Umbilical cord (tissue), 2 donors: ENCODE results near the gene NCR3LG1. TPM values are rescaled to one million over a fixed set of nuclear protein-coding genes. Genes with fewer than 3 reads are reported as not detected.

Experiments
- DNase-seq: peaks from one replicate; pipeline ENCODE4 v3.0.0-alpha.2; 2015; ENCODE audit warnings: low spot score
- total RNA-seq: library from RNA; depleted of rRNA; stranded (reverse); fragments of >200 nt; gene quantifications from one replicate; pipeline ENCODE4 v1.2.3, GENCODE V29; 2014; ENCODE audit warnings: low replicate concordance; ENCODE audit not compliant: insufficient read depth

The NCR3LG1 gene, protein sequence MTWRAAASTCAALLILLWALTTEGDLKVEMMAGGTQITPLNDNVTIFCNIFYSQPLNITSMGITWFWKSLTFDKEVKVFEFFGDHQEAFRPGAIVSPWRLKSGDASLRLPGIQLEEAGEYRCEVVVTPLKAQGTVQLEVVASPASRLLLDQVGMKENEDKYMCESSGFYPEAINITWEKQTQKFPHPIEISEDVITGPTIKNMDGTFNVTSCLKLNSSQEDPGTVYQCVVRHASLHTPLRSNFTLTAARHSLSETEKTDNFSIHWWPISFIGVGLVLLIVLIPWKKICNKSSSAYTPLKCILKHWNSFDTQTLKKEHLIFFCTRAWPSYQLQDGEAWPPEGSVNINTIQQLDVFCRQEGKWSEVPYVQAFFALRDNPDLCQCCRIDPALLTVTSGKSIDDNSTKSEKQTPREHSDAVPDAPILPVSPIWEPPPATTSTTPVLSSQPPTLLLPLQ
- 2.2 TPM for total RNA-seq

DNA sequence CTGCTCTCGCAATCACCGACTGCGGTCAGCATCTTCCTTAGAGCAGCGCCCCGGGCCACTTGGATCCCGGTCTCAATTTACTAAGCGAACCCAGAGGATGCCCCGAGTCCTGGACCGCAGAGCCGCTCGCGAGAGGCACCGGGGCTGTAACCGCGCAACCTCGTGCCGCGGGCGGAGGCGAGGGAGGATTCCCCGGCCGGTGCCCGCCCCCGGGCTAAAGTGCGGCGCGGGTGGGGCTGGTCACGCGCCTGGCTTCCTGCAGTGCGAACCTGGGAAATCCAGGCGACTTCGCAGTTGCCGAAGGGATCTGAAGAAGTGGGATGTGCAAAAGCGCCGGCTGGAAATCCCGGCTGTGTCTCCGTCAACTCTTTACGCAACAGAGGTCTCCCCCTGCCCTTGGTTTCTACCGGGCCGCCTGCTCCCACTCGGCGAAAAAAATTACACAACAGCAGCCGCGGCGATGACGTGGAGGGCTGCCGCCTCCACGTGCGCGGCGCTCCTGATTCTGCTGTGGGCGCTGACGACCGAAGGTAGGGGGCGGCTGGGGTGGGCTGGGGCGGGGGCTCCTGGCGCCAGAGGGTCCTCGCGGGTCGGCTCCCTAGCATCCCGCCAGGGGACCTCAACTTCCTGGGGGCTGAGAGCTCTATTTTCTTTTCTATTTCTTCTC lies at the start of gene NCR3LG1:
NCR3LG1 (plus strand) TSS at position 291 of the 667 bp plus-strand sequence; CDS start at position 461, 170 bp downstream.
- peak; percentile 31 for DNase-seq

DNA sequence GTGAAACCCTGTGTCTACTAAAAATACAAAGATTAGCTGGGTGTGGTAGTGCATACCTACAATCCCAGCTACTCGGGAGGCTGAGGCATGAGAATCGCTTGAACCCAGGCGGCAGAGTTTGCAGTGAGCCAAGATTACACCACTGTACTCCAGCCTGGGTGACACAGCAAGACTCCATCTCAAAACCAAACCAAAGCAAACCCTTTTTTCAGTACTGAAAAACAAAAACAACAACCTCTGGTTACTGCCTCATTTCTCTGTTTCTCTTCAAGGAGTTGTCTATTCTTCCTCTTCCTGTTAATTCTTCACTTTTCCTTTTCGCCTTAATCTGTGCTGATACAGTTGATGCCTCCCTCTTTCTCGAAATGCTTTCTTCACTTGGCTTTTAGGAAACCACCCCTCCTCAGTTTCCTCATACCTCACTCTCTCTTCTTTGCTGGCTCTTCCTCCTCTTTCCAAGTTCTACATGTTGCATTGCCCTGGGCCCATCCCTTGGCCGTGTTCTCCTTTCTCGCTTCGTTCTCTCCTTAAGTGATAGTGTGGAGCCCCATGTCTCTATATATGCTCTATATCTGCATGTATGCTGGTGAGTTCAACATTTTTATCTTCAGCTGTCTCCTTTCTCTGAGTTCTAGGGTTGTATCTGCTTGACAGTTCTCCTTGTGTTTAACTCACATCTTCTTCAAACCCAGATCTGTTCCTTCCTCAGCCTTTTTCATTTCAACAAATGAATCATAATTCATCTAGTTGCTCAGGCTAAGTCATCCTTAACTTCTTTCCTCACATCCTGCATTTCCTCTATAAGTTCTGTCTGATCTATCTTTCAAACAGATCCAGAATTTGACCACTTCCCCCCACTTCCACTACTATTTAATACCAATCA lies 38.0 kb upstream of the NCR3LG1 start:
- no peak for DNase-seq

DNA sequence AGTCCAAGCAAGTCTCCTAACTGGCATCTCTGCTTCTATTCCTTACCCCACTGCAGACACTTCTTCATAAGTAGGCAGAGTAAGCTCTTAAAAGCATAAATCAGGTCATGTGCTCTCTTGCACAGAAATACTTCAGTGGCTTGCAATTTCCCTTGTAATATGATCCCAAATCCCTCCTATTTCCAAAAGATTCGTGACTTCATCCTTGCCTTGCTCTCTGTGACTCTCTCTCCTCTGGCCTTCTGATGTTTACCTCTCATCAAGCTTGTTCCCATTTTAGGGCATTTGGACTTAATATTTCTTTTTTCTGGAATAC lies 37.4 kb upstream of the NCR3LG1 start:
- peak; percentile 72 for DNase-seq

DNA sequence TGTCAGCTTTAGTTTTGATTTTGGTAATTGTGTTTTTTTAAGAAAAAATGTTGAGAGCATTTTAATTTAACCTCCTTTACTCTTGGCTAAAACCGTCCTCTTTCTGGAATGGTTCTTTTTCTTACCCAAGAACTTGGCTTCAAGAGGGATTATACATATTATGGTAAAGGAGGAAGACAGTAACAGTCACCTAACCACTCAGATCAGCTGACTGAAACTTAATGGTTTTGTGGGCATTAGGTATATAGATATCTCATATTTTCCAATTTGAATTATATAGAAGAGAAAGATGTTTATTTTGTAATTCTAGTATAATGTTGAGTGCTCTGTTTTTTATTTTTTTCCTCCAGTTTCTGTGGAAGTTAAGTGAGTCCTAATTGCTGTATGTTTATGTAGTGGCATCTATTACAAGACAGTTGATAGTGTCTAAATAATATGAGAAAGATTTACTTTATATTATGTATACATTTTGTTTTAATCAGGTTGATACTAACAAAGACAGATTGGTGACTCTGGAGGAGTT lies 36.6 kb upstream of the NCR3LG1 start:
- DNase-seq: no peak

DNA sequence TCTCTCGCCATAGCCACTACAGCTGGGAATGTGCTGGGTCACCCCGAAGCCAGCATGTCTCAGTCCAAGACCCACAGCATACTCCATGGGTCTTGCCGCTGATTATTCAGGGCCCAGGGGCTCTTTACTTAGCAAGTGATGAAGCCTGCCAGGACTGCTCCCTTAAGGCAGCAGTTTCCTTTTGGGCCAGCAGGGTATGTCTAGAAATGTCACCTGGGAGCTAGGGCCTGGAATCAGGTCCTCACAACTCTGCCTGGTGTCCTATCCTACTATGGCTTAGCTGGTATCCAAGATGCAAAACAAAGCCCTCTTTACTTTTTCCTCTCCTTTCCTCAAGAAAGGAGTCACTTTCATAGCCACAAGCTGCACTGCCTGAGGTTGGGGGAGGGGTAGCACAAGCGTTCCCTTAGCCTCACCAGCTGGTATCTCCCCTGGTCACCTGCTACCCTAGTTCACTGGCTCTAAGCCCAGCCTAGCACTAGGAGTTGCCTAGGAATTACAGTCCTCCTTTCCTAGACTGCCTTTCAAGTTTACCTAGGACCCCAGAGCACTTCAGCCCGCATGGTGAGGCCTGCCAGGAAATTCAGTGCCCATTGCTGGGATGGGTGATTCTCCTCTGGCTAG lies 22.6 kb upstream of the NCR3LG1 start:
- DNase-seq: no peak

DNA sequence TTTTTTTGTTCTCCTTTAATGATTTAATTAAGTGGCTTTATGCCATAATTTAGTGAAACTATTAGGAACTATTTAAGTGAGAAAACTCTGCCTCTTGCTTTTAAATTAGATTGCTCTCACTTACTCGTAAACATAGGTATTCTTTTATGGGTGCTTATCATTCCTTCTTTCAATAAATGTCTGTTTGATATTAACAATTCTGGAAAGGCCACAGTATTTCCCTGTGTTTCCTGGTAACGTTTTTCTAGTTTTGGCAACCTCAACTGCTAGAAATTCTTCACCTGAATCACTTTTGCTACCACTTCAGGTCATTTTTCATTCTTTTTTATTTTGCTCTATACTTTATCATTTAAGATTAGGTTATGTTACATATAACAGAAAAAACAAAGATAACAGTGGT lies 19.9 kb upstream of the NCR3LG1 start:
- no peak for DNase-seq

DNA sequence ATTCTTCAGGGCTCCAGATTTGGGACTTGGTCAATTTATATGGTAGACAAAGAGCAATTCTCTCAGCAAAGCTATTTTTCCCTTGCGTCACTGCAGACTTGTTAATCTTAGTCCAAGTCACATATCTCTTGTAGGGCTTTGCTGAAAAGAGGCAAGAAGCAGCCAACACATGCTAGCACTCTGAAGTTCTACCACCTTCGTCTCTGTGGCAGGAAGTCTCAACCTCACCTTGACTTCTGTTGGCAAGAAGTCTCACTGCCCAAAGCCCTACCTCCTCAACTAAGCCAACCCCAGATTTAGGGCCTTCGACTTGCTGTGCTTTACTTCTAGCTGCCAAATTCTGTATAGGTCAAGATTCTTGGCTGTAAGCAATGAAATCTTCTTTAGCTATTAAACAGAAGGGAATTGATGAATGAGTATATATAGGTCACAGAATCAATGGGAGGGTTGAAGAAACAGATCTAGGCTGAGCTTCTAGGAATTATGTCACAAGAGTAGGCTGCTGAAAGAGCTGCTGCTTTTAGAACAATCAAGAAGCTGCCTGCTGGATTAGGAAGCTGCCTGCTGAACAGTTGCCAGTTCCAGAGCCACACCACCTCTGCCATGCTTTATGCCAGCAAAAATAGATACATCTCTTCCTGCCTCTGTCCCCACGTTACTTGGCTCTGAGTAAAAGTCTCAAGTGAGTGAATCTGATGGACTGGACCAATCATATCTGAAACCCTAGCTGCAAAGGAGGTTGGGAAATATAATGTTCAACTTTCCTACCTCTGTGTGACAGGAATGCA lies 17.6 kb upstream of the NCR3LG1 start:
- no peak for DNase-seq

DNA sequence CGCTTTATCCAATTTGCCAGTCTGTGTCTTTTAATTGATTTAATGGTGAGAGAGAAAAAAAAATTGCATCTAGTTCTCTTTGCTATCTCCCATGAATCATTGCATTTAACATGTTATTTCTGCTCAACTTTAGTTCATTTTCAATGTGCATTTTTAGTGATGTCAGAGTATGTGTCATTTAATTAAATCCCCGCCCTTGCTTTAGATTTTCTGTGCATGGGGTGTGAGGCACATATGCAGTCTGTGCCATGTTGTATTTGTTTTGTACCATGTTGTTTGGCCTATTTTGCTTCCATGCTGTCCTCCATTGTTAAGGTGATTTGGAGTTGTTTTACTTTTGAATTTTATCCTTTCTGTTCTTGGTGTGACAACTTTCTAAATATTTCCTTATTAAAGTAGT lies 8.3 kb upstream of the NCR3LG1 start:
- no peak for DNase-seq

DNA sequence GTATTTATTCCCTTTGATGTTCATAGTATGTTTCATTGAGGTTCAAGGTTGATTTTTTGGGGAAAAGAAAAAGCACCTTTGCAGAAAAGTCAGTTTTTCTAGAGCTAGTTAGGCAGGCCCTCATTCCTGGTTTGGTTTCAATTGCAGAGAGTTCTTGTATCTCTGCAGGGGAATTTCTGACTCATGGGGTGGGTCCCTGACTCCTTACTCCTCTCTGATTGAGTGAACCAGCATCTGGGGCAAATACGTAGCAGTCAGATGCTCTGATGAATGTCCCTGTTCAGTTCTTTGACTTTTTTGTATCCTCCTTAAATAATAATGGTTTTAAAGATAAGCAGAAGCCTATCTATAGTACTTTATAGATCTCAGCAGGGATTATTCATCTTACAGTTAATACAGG lies 7.7 kb upstream of the NCR3LG1 start:
- peak; percentile 66 for DNase-seq

DNA sequence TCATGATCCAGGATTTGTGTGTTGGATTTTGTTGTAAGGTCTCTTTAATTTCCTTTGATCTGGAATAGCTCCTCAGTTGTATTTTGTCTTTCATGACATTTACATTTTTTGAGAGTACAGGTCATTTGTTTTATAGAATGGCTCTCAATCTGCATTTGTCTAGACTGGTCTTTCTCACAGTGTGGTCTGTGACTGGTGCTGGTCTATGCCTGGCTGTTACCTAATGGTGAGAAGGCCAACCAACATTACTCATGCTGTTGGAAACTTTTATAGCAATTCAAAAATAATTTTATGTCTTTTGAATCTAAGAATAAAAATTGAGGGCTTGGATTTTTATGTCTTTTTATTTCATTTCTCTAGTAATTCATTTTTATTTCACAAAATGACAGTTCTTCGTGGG lies 3.9 kb upstream of the NCR3LG1 start:
- DNase-seq: no peak

DNA sequence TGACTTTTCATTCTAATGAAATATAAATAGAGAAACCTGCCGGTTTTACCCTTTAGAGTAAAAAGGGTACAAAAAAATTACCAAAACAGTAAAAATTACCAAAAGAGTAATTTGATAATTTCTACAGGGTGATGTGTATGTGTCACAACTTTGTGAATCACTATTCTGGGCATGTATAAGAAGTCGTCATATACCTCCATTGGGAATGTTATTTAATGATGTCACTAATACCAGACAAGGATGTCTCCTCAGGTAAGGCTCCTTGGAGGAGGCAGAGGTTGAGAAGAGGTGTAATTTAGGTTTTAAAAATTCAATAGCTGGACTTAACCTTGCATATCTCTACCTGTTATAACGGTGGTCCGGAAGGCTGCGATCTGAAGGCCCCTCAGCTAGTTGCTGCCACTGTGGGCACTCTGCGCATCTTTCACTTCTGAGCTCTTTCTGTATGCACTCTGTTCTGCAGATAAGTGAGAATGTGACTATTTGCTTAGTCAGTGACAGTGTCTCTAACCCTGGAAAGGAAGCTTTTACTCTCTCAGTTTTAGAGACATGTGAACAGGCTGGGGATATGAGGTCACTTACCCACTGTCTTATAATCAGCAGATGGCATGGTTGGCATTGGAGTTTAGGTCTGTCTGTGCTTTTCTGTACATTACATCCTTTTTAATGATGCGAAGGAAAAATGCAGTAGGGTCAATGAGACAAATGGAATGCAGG lies 987 bp upstream of the NCR3LG1 start:
- DNase-seq: no peak

DNA sequence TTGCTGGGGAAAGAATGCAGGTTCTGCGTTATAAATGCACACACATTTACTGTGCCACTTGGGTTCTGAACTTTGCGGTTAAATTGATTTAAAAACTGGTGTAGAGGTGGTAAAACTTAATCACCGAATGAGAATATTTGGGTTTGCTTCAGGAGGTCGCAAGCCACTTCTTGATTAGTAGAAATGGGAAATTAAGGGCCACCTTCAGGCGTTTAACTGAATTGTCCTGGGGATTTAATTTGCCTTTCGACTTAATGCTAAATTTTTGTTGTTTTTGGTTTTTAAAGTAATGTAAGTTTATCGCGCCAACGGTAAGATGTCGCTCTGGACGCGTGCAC lies 459 bp upstream of the NCR3LG1 start:
- DNase-seq: no peak

DNA sequence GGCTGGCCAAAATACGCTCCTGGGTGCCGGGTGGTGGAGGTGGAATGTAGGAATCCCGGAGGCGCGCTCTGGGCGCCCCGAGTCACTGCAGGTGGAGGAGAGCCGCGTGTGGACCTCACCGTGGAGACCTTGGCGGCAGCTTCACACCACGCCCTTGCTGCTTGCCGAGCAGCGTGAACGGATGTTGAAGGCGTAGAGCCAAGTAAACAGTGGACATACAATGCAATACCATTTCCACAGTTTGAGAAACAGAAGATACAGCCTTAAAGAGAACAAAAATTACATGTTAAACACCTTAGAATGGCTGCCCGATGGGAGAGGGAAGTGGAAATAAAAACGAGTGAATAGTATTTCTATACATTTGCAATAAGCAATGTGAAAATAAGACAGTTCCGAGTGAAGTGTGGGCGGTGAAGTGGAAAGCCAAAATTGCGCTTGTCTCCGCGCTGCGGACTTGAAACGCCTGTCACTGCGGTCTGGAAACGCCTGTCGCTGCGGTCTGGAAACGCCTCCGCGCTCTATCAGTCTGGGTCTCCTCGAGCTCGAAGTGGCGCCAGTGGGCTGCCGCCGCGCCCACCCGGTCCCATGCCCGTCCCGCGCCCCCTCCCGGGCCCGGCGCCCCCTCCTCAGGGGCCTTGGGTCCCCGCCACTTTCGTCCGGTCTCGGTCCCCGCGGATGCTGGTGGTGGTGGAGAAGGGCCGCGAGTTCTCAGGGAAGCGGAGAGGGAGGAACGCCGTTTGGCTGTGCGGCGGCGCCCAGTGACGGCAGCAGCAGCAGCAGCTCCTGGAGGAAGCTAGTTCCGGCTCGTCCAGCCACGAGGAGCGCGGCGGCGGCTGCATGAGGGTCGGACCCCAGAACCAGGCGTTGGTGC lies 1.6 kb downstream of the NCR3LG1 start:
- DNase-seq: peak; percentile 79

DNA sequence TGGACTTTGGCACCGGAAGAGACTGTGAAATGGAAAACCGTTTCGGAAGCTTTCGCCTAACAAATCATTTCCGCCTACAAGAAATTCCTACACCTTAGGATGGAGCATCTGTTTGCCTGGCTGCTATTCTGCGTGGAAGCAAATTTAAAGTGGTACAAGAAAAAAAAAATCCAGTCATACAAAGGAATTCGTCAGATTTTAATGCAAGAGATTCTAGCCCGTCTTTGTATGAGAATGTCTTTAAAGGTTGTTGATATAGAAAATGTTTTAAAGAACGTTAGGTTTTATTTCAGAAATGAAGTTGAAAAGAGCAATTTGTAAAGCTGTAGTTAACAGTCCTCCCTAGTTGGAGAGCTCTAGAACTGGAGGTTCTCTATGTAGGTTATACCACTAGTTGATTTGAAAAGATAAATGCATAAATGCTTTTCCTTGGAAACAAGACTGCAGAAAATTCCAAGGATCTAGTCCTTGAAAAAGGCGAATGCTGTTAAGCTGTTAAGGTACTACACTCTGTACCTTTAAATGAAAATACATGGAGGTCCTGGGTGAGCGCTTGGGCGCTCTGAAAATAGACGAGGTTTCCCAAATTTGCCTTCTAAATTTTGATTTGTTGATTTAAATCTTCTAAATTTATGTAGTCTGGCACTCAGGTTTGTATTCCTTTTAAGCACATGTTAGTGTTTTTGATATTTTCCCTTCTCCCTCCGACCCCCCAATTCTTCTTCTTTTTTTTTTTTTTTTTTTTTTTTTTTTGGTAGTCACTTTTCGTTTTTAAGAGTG lies 2.4 kb downstream of the NCR3LG1 start:
- no peak for DNase-seq

DNA sequence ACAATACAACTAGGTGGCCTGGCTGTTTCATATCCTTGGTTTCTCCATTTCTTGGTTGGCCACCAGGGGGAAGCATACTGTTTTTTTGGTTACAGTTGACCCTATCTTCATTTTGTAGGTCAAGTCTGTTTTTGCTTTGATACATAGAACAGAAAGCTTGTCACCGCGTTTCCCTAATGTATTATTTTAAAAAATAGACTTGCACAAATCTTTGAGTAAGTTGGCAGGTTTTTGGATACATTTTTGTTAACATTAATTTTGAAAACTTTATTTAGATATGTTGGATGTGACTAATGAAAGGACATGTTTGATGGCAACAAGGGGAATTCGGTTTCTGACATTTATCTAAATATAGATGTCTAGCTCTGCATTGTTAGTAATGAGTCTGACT lies 3.0 kb downstream of the NCR3LG1 start:
- DNase-seq: peak; percentile 73

DNA sequence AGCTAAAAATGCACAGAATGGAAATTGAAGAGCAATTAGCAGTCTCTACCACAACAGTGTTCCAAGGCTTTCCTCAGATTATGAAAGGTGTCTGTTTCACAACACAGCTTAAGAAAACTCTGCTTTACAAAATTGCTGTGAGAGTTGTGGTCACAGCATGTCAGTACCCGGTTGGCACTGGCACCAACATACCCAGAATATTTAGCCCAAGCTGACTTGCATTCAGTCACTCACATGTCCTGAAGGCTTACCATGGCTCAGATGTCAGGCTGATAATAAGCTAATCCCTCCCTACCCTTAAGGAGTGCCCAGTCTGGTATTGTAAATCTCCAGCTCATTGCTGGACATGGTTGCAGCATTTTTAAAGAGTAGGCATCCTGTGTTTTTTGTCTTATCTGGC lies 14.9 kb downstream of the NCR3LG1 start:
- no peak for DNase-seq

DNA sequence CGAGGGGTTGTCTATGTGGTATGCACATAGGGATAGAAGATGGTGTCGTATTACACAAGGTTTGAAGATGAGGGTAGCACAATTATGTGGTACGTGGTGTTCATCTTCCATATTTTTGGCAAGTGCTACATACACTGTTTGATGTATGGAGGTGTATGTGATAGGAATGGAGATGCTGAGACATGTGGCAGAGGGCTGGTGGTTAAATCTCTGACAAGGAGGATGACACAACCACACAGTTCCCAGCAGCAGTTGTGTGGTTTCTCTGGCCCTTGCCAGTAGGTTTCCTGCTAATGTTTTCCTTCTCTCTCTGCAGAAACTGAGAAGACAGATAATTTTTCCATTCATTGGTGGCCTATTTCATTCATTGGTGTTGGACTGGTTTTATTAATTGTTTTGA lies 17.0 kb downstream of the NCR3LG1 start:
- DNase-seq: no peak

DNA sequence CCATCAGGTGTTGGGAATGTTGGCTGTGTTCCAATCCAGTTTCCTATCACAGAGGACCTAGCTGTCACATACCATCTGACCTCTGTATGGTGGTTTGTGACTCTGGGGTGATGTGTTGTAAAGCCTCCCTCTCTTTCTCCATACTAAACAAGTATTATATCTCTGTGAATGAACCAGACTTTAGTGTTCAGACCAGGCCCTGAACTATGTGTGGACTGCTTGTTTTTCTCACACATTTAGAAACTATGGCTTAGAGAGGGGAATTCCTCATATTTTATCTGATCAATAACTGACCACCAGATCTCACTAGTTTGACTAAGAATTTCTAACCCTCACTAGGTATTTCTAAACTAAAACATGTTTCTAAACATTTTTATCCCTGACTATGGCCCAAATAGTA lies 17.5 kb downstream of the NCR3LG1 start:
- no peak for DNase-seq
